ENCODE measurements around the gene ATP10A. TPM values are rescaled to one million over a fixed set of nuclear protein-coding genes. Genes with fewer than 3 reads are reported as not detected.

Gene ATP10A
- total RNA-seq, 4 donors from 2014 or later, result 1.4 to 10.0 (median 3.6) TPM

DNA sequence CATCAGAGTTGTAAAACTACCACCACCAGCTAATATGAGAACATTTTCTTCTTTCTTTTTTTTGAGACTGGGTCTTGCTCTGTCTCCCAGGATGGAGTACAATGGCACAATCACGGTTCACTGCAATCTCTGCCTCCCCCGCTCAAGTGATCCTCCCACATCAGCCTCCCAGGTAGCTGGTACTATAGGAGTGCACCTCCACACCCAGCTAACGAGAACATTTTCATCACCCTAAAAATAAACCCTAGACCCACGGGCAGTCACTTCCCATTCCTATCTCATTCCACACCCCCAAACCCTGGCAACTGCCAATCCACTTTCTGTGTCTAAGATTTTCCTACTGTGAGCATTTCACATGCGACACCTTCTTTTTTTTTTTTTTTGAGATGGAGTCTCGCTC lies 130.9 kb downstream of the ATP10A start:
- Histone ChIP-seq H3K9me3 (no peaks in the 10 kb centered on the region), H3K36me3 (no peaks in the 10 kb centered on the region), H3K4me1 (peaks cover 0 to 8% (median 2%) of the 10 kb centered on the region in 4 donors), H3K4me3 (no peak overlapping the region), H3K27me3 (no peaks in the 10 kb centered on the region), H3K27ac (no peak overlapping the region)
- TF ChIP-seq POLR2A (IDR thresholded peaks at IDR 0.05), result no peak
- TF ChIP-seq POLR2AphosphoS5 (IDR thresholded peaks at IDR 0.05), result no peak
- TF ChIP-seq EP300 (IDR thresholded peaks at IDR 0.05; ENCODE audit: low read depth), result no peak
- TF ChIP-seq, protein P1, sequence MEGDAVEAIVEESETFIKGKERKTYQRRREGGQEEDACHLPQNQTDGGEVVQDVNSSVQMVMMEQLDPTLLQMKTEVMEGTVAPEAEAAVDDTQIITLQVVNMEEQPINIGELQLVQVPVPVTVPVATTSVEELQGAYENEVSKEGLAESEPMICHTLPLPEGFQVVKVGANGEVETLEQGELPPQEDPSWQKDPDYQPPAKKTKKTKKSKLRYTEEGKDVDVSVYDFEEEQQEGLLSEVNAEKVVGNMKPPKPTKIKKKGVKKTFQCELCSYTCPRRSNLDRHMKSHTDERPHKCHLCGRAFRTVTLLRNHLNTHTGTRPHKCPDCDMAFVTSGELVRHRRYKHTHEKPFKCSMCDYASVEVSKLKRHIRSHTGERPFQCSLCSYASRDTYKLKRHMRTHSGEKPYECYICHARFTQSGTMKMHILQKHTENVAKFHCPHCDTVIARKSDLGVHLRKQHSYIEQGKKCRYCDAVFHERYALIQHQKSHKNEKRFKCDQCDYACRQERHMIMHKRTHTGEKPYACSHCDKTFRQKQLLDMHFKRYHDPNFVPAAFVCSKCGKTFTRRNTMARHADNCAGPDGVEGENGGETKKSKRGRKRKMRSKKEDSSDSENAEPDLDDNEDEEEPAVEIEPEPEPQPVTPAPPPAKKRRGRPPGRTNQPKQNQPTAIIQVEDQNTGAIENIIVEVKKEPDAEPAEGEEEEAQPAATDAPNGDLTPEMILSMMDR (IDR thresholded peaks at IDR 0.05), result no peak
- intact Hi-C loops (cut with DNase I; ENCODE audit: low total_unique reads), result no loop called here
- no peak for DNase-seq
- in situ Hi-C loops (cut with MboI; ENCODE audit: low pct_ligation_motif_present in 1 of 4, low pct_unique_long_range_greater_than_20kb in 1 of 4, low sequenced_read_pairs in 3 of 4), result loop anchor here in 1 of 4 donors (25.0 kb wide), 1 partner anchor 205 kb away; no protein-coding TSS in a partner anchor
- 84 to 91% methylated on average over 4 to 6 of the region's 6 CpGs for WGBS, 2 donors (ENCODE audit: low coverage in 1 of 2)

DNA sequence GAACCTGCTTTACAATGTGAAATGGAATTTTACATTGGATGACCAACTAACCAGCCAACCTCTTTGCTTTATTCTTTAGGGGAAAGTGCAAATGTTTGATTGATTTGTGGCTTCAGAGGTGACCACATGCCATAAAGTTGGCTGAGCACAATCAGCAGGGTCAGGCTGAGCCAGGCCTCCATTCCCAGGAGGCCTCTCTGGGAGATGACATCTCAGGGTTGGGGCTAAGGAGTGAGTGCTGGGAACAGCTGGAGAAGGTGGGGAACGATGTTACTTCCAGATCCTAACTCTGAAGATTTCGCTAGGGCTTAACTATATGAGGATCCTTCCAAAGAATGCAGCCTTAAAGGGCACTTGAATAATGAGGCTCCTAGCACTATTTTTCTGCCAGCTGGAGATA lies 131.7 kb downstream of the ATP10A start:
- H3K9me3 ChIP-seq, result no peaks in the 10 kb centered on the region
- H3K27ac ChIP-seq, result no peak overlapping the region
- in situ Hi-C loops (cut with MboI; ENCODE audit: low pct_ligation_motif_present in 1 of 4, low pct_unique_long_range_greater_than_20kb in 1 of 4, low sequenced_read_pairs in 3 of 4), result loop anchor here in 1 of 4 donors (25.0 kb wide), 1 partner anchor 206 kb away; no protein-coding TSS in a partner anchor
- no peaks in the 10 kb centered on the region for H3K36me3 ChIP-seq
- no peak for DNase-seq
- peaks cover 0 to 2% (median 0%) of the 10 kb centered on the region in 4 donors for H3K4me1 ChIP-seq
- H3K27me3 ChIP-seq, result no peaks in the 10 kb centered on the region
- intact Hi-C loops (cut with DNase I; ENCODE audit: low total_unique reads), result no loop called here
- H3K4me3 ChIP-seq, result no peak overlapping the region
- WGBS, 2 donors (ENCODE audit: low coverage in 1 of 2), result 80 to 83% methylated on average over 1 to 2 of the region's 2 CpGs
- TF ChIP-seq POLR2A (IDR thresholded peaks at IDR 0.05) (no peak), EP300 (IDR thresholded peaks at IDR 0.05; ENCODE audit: low read depth) (no peak), POLR2AphosphoS5 (IDR thresholded peaks at IDR 0.05) (no peak)
- TF ChIP-seq, protein P1 (IDR thresholded peaks at IDR 0.05), result no peak

DNA sequence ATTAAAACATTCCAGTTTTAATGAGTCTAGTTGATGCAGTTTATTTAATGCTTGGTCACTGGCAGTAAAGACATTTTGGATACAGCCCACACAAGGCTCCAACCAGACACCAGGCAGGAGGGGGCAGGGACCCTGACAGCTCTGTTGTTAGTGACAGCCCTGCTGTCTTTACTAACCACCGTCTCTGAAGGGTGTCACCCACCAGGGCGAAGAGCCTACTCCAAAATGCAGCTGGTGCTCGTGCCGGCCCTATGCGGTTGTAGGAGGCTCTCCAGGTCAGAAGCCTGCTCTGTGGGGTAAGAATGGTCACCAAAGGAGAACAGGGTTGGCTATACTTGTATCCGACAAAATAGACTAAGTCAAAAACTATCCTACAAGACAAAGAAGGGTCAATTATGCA lies 132.2 kb downstream of the ATP10A start:
- in situ Hi-C loops (cut with MboI; ENCODE audit: low pct_ligation_motif_present in 1 of 4, low pct_unique_long_range_greater_than_20kb in 1 of 4, low sequenced_read_pairs in 3 of 4) (loop anchor here in 1 of 4 donors (25.0 kb wide), 1 partner anchor 206 kb away; no protein-coding TSS in a partner anchor), intact Hi-C loops (cut with DNase I; ENCODE audit: low total_unique reads) (no loop called here)
- no peaks in the 10 kb centered on the region for H3K36me3 ChIP-seq
- 87% methylated on average over 6 of the region's 6 CpGs; no CpG with 5 or more reads in 1 of the 2 donors for WGBS, 2 donors (ENCODE audit: low coverage in 1 of 2)
- H3K27ac ChIP-seq, result no peak overlapping the region
- no peak overlapping the region for H3K4me3 ChIP-seq
- H3K9me3 ChIP-seq, result no peaks in the 10 kb centered on the region
- DNase-seq, result no peak
- no peaks in the 10 kb centered on the region for H3K27me3 ChIP-seq
- TF ChIP-seq POLR2AphosphoS5 (IDR thresholded peaks at IDR 0.05), result no peak
- H3K4me1 ChIP-seq, result no peaks in the 10 kb centered on the region

DNA sequence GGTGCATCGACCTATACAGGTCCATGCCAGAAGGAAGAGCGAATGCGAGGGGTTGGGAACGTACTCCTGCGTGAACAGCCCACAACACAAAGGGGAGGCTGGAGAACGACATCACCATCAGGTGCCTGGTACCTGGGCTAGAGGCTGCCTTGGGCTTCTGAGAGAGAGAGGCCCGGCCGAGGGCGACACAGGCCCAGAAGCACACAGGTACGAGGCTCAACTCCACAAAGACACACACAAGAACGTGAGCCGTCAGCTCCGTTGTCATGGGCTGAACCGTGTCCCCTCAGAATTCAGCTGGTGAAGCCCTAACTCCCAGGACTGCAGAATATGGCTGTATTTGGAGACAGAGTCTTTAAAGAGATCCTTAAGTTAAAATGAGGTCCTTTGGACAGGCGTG lies 134.3 kb downstream of the ATP10A start:
- H3K27ac ChIP-seq, result no peak overlapping the region
- no peak overlapping the region for H3K4me3 ChIP-seq
- in situ Hi-C loops (cut with MboI; ENCODE audit: low pct_ligation_motif_present in 1 of 4, low pct_unique_long_range_greater_than_20kb in 1 of 4, low sequenced_read_pairs in 3 of 4) (loop anchor here in 1 of 4 donors (25.0 kb wide), 1 partner anchor 208 kb away; no protein-coding TSS in a partner anchor), intact Hi-C loops (cut with DNase I; ENCODE audit: low total_unique reads) (no loop called here)
- no peaks in the 10 kb centered on the region for H3K27me3 ChIP-seq
- no peak for DNase-seq
- WGBS, 2 donors (ENCODE audit: low coverage in 1 of 2), result 83 to 84% methylated on average over 3 to 15 of the region's 15 CpGs
- no peaks in the 10 kb centered on the region for H3K4me1 ChIP-seq
- no peaks in the 10 kb centered on the region for H3K36me3 ChIP-seq
- TF ChIP-seq, protein P1 (IDR thresholded peaks at IDR 0.05), result no peak
- TF ChIP-seq POLR2A (IDR thresholded peaks at IDR 0.05) (no peak), POLR2AphosphoS5 (IDR thresholded peaks at IDR 0.05) (no peak), EP300 (IDR thresholded peaks at IDR 0.05; ENCODE audit: low read depth) (no peak)
- H3K9me3 ChIP-seq, result no peaks in the 10 kb centered on the region
